ENCODE data around the gene MYO5A.
"Not testable (repeated sequence)": the region's sequence is repeated elsewhere in the genome, so short reads cannot be mapped to it uniquely, and the experiment has no call there.

Gene MYO5A

GRCh38 chr15:52448011-52448890, 80.4 kb downstream of the MYO5A start:
- no peak overlapping the region for H3K4me2 ChIP-seq (ENCODE audit: low read length)

GRCh38 chr15:52445954-52446353, 82.7 kb downstream of the MYO5A start:
- Histone ChIP-seq H3K9ac (ENCODE audit: low read length) (no peak overlapping the region), H3K4me2 (ENCODE audit: low read length) (no peak overlapping the region), H4K20me1 (ENCODE audit: insufficient read depth, low read length) (no peaks in the 10 kb centered on the region), H3K79me2 (ENCODE audit: insufficient read depth, low read length) (no peaks in the 10 kb centered on the region; the same call in 1 of the 2 replicates), H3K27ac (ENCODE audit: low read depth, low read length, poor library complexity, severe bottlenecking) (no peak overlapping the region), H3K9me2 (ENCODE audit: low read depth, low read length) (no peaks in the 10 kb centered on the region), H3K4me3 (ENCODE audit: low read depth, low read length, poor library complexity, severe bottlenecking) (no peak overlapping the region), H3K27me3 (ENCODE audit: insufficient read depth, low read length) (no peaks in the 10 kb centered on the region), H3K9me3 (ENCODE audit: low read length) (no peaks in the 10 kb centered on the region), H2AFZ (ENCODE audit: low read length) (no peak overlapping the region), H3K36me3 (ENCODE audit: insufficient read depth, low read length) (no peaks in the 10 kb centered on the region), H3F3A (ENCODE audit: insufficient read depth, low read length) (no peaks in the 10 kb centered on the region), H3K4me1 (ENCODE audit: insufficient read depth, low read length, severe bottlenecking) (no peaks in the 10 kb centered on the region)
- TF ChIP-seq CTCF (IDR thresholded peaks at IDR 0.05; ENCODE audit: low read length) (no peak), EZH2 (IDR thresholded peaks at IDR 0.05; ENCODE audit: borderline replicate concordance, low read length) (no peak)

More at GRCh38 chr15:52448011-52448890, 80.4 kb downstream of the MYO5A start:
- Histone ChIP-seq H3K36me3 (ENCODE audit: insufficient read depth, low read length) (no peaks in the 10 kb centered on the region), H3K9ac (ENCODE audit: low read length) (no peak overlapping the region), H4K20me1 (ENCODE audit: insufficient read depth, low read length) (no peaks in the 10 kb centered on the region), H3K9me2 (ENCODE audit: low read depth, low read length) (no peaks in the 10 kb centered on the region), H3K79me2 (ENCODE audit: insufficient read depth, low read length) (peaks cover 10% of the 10 kb centered on the region), H3F3A (ENCODE audit: insufficient read depth, low read length) (no peaks in the 10 kb centered on the region), H3K27me3 (ENCODE audit: insufficient read depth, low read length) (no peaks in the 10 kb centered on the region), H3K4me1 (ENCODE audit: insufficient read depth, low read length, severe bottlenecking) (no peaks in the 10 kb centered on the region), H2AFZ (ENCODE audit: low read length) (no peak overlapping the region), H3K9me3 (ENCODE audit: low read length) (peaks cover 6% of the 10 kb centered on the region), H3K4me3 (ENCODE audit: low read depth, low read length, poor library complexity, severe bottlenecking) (no peak overlapping the region), H3K27ac (ENCODE audit: low read depth, low read length, poor library complexity, severe bottlenecking) (no peak overlapping the region)
- TF ChIP-seq CTCF (IDR thresholded peaks at IDR 0.05; ENCODE audit: low read length) = no peak
- TF ChIP-seq EZH2 (IDR thresholded peaks at IDR 0.05; ENCODE audit: borderline replicate concordance, low read length) = no peak

GRCh38 chr15:52445553-52445952, 83.1 kb downstream of the MYO5A start:
- Histone ChIP-seq H4K20me1 (ENCODE audit: insufficient read depth, low read length) (no peaks in the 10 kb centered on the region), H3K9me3 (ENCODE audit: low read length) (no peaks in the 10 kb centered on the region), H3K4me1 (ENCODE audit: insufficient read depth, low read length, severe bottlenecking) (no peaks in the 10 kb centered on the region), H3K79me2 (ENCODE audit: insufficient read depth, low read length) (no peaks in the 10 kb centered on the region; the same call in 1 of the 2 replicates), H3K4me2 (ENCODE audit: low read length) (no peak overlapping the region), H3K9ac (ENCODE audit: low read length) (no peak overlapping the region), H3K9me2 (ENCODE audit: low read depth, low read length) (no peaks in the 10 kb centered on the region), H3K27ac (ENCODE audit: low read depth, low read length, poor library complexity, severe bottlenecking) (no peak overlapping the region), H3K27me3 (ENCODE audit: insufficient read depth, low read length) (no peaks in the 10 kb centered on the region), H3F3A (ENCODE audit: insufficient read depth, low read length) (no peaks in the 10 kb centered on the region), H3K4me3 (ENCODE audit: low read depth, low read length, poor library complexity, severe bottlenecking) (no peak overlapping the region), H3K36me3 (ENCODE audit: insufficient read depth, low read length) (no peaks in the 10 kb centered on the region), H2AFZ (ENCODE audit: low read length) (no peak overlapping the region)
- TF ChIP-seq CTCF (IDR thresholded peaks at IDR 0.05; ENCODE audit: low read length) (no peak), EZH2 (IDR thresholded peaks at IDR 0.05; ENCODE audit: borderline replicate concordance, low read length) (no peak)

- not testable (repeated sequence) for H3F3A ChIP-seq (ENCODE audit: insufficient read depth, low read length); H3K9me3 ChIP-seq (ENCODE audit: low read length); H3K9ac ChIP-seq (ENCODE audit: low read length); H3K4me1 ChIP-seq (ENCODE audit: insufficient read depth, low read length, severe bottlenecking); H3K4me3 ChIP-seq (ENCODE audit: low read depth, low read length, poor library complexity, severe bottlenecking); H3K27ac ChIP-seq (ENCODE audit: low read depth, low read length, poor library complexity, severe bottlenecking); H3K27me3 ChIP-seq (ENCODE audit: insufficient read depth, low read length); H2AFZ ChIP-seq (ENCODE audit: low read length); H3K9me2 ChIP-seq (ENCODE audit: low read depth, low read length); H3K79me2 ChIP-seq (ENCODE audit: insufficient read depth, low read length); H3K36me3 ChIP-seq (ENCODE audit: insufficient read depth, low read length); H4K20me1 ChIP-seq (ENCODE audit: insufficient read depth, low read length); H3K4me2 ChIP-seq (ENCODE audit: low read length)
These were observed 85.5 kb downstream of the MYO5A start for GRCh38 chr15:52443205-52443604.
